ENCODE results near the gene KCNJ9.
"Not testable (repeated sequence)": the region's sequence is repeated elsewhere in the genome, so short reads cannot be mapped to it uniquely, and the experiment has no call there.

Gene KCNJ9

GRCh38 chr1:160081261-160081936 is at the start of gene KCNJ9:
Gene KCNJ9, plus strand, starts transcription at chr1:160081538. Its CDS starts 2,493 bp downstream, at chr1:160084031.
- DNase-seq, result no peak

DNA sequence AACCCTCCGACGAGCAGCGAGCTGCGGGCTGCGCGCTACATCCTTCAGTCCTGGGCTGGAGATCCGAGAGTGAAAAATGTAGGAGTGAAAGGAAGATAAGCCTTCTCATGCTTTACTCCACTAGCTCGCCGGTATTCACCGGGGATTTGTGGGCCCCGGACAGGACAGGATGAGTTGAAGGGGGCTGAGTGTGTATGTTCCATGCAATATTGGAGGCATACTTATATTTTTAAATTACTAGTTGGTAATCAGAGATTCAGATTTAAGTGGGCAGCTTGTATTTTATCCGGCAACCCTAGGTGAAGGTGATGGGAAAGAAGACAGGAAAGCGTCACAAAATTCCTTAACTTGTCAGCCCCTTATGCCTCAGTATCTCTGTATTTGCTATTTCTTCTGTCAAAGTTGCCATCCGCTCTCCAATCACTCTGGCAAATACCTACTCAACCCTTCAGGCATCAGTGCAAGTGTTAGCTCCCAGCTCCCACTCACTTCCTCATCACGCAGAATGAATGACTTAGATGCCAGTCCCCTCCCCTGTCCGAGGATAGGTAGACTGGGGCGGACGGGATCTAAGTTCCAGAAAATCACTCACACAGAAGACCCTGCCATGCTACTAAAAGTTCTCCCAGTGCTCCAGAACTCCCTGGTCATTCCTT is 49.0 kb upstream of the KCNJ9 start:
- DNase-seq, result no peak

- no peak for DNase-seq
These were observed 40.9 kb upstream of the KCNJ9 start for GRCh38 chr1:160040476-160040875.

GRCh38 chr1:160043543-160043942 is 37.8 kb upstream of the KCNJ9 start:
- no peak for DNase-seq

DNA sequence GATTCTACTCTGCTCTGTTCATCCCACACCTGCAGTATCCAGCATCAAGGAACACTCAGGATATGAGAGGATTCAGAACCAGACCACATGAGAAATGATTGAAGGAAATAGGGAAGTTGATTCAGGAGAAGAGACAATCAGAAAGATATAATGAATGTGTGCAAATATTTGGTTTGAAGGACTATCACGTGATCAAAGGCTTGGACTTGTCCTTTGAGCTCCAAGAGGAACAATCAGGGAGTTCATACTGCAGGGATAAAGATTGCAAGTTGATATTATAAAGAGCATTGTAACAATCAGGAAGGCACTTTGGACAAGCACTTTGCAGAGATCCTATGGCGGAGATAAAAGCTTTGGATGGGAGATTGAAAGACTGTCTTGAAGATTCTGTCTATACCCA is 35.7 kb upstream of the KCNJ9 start:
- no peak for DNase-seq

DNA sequence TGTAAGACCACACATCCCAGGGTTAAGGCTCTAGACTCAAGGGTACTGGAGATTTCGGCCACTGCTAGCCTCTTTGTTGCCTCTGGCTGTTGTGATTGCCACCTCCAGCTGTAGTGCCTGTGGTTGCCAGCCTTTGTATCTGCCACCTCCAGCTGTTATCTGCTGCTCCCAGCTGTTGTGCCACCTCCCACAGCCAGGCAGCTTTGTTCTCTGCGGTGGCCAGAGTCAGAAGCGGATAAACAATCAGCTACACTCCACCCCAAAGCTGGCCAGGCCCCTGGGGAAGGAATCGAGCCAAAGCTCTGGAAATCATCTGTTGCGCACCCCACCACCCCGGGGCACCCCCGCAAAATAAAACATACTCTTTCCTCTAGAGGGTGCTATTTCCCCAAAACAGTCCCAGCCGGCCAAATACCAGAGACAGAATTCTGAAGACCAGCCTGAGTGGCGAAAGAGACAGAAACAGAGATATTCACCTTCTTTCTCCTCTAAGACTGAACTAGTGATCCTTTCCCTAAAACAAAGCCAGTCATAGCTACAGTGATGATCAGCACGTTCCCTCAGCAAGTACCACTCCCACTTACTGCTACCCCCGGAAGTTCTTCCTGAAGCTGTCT is 34.7 kb upstream of the KCNJ9 start:
- no peak for DNase-seq

DNA sequence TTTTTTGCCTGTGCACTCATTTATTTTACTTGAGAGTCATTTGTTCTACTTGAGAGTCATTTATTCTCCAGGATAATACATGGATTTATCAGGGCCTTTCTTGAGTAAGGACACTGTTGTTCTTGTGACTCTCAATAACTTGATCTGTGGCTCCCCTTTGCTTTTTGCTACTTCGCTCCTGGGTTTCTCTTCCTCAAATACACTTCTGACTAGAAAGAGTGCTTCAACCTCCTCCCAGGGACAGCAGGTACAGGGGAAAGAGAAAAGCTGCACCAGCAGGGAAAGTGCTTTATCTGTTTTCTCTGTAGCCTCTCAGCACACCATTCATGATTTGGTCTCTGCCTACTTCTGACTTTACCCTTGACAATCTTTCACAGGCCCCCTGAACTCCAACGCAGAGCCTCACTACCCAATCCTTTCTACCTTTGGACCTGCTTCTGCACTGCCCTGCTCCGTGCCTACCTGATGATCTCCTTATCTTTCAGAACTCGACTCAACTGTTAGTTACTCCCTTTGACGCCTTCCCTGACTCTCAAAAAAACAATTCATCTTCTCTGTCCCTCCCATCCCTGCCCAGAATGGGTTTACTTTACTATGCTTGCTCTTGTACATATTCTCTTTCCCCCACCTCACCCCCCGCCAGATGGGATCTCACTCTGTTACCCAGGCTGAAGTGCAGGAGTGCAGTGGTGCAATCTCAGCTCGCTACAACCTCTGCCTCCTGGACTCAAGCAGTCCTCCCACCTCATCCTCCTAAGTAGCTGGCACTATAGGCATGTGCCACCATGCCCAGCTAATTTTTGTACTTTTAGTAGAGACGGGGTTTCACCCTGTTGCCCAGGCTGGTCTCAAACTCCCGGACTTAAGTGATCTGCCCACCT is 34.0 kb upstream of the KCNJ9 start:
- DNase-seq, result no peak

DNA sequence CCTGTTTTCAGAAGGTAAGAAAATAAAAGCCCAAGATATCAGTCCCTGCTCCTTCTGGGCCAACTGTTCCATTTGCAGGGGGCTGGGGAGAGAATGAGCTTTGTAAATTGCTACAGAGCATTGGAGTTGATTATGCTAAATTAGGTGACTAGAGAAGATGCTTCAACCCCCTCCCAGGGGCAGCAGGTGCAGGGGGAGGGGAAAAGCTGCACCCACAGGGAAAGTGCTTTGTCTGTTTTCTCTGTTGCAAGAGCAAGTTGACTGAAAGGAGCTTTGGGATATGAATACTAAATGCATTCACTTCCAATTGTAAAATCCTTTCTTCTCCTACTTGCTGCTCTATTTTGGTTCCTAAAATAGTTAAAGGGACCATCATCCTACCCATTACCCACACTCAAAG is 33.0 kb upstream of the KCNJ9 start:
- DNase-seq, result no peak

- no peak for DNase-seq
These were observed 32.2 kb upstream of the KCNJ9 start for GRCh38 chr1:160049101-160049500.

DNA sequence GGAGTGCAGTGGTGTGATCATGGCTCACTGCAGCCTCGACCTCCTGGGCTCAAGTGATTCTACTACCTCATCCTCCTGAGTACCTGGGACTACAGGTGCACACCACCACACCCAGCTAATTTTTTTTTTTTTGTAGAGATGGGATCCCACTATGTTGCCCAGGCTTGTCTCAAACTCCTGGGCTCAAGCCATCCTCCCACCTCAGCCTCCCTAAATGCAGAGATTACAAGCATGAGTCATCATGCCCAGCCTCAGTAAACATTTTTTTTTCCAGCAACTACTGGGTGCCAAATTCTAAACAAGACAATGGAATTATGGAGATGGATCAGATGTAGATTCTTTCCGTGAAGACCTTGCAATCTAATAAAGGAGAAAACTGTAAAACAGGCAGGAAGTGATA is 31.2 kb upstream of the KCNJ9 start:
- DNase-seq, result not testable (repeated sequence)

GRCh38 chr1:160050619-160051018 is 30.7 kb upstream of the KCNJ9 start:
- DNase-seq, result no peak

- DNase-seq, result no peak
These were observed 28.4 kb upstream of the KCNJ9 start for GRCh38 chr1:160052936-160053335.

- DNase-seq, result no peak
These were observed 27.6 kb upstream of the KCNJ9 start for GRCh38 chr1:160053548-160054365.

DNA sequence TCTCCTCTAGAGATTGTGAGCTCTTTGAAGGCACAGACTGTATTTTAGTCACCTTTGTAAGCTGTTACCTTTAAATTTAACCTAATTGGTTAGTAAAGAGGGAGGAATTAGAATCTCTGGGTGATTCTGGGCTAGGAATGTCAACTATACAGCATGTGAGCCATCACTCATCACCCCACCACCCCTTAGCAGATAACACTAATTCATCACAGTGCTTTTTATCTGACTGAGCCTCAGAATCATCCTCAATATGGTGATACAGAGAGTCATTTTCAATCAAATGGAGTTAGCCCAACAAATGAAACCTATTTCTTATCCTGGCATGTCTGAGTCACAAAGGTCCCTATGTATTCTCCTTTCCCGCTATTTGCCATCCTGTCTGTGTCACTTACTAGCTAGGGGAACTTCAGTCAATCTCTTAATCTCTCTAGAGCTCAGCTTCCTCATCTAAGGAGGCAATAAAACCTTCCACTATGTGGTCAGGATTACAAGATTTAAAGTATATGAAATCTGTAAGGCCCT is 24.6 kb upstream of the KCNJ9 start:
- DNase-seq, result no peak

GRCh38 chr1:160058087-160058486 is 23.3 kb upstream of the KCNJ9 start:
- no peak for DNase-seq

- no peak for DNase-seq
These were observed 19.7 kb upstream of the KCNJ9 start for GRCh38 chr1:160061369-160062229.

- no peak for DNase-seq
These were observed 19.2 kb upstream of the KCNJ9 start for GRCh38 chr1:160062230-160062532.

DNA sequence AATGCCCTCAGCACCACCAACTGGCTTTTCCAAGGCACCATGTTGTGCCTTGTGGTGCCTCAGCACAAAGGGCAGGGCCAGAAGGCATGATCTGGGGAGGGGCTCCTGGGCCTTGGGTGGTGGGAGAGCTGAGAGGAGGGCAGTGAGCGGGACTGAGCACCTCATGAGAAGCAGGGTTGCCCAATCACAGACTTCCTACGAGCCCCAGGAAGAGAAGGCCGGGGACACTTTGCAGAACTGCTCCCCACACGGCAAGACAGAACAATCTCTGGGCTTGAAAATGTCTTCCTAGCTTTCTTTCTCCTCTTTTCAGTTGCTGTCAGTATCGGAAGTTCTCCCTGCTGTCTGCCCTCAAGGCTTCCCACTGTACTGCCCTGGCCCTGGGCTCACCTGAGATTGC is 18.2 kb upstream of the KCNJ9 start:
- no peak for DNase-seq

GRCh38 chr1:160064164-160064563 is 17.2 kb upstream of the KCNJ9 start:
- DNase-seq, result no peak

DNA sequence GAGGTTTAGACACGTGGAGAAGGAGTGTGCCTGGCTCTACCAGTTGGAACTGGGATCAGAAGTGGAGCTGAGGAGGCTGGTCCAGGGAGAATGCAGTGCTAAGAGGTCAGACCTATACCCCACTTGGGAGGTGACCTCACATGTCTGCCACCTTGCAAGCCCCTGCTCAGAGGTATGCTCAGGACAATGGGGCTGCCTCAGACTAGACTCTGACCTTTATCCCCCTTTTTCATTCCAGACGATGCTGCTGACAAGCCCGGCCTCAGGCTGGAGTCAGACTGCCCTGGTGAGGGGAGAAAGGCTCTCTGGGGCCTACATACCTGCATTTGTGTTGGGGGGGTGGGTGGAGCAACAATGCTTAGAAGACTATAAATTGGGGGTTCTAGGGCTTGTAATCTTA is 16.6 kb upstream of the KCNJ9 start:
- no peak for DNase-seq
